Ascending aorta (tissue), 2 donors: ENCODE measurements around the gene USP4. TPM values are rescaled to one million over a fixed set of nuclear protein-coding genes. Genes with fewer than 3 reads are reported as not detected.

Experiments used
- DNase-seq, 2 donors: peaks; one replicate each; pipeline ENCODE4 v3.0.0-alpha.2; 2019; ENCODE audit warnings: low spot score in 2 of 2
- H3K27ac ChIP-seq, 2 donors: fragments of 200-600 bp; sonication (generic); one replicate each; pipeline ENCODE4 v1.5.1; 2016 to 2017; ENCODE audit warnings: mild to moderate bottlenecking in 1 of 2
- H3K27me3 ChIP-seq: fragments of 200-600 bp; sonication (generic); one replicate; pipeline ENCODE4 v1.5.1; 2017
- H3K36me3 ChIP-seq, 2 donors: fragments of 200-600 bp; sonication (generic); one replicate each; pipeline ENCODE4 v1.5.1; 2016
- H3K4me1 ChIP-seq, 2 donors: fragments of 200-600 bp; sonication (generic); one replicate each; pipeline ENCODE4 v1.5.1; 2016 to 2017; ENCODE audit warnings: mild to moderate bottlenecking in 1 of 2
- H3K4me3 ChIP-seq, 2 donors: fragments of 200-600 bp; sonication (generic); one replicate each; pipeline ENCODE4 v1.5.1; 2016 to 2017; ENCODE audit warnings: mild to moderate bottlenecking in 1 of 2
- H3K9me3 ChIP-seq, 2 donors: fragments of 200-600 bp; sonication (generic); one replicate each; pipeline ENCODE4 v1.5.1; 2016
- intact Hi-C: fragments of 100-400 bp; cut with DNase I; formaldehyde crosslinking; loops from one replicate; pipeline ENCODE4 v1.15.1; 2023
- total RNA-seq: library from RNA; depleted of rRNA; stranded (reverse); fragments of >200 nt; gene quantifications from one replicate; pipeline ENCODE4 v1.1.0, GENCODE V29; 2016
- TF ChIP-seq, protein P1 (sequence below), 3 experiments: fragments of 200-600 bp in 2 of 3; fragments of 450-650 bp in 1 of 3; sonication (generic) in 2 of 3; IDR thresholded peaks; one replicate each; pipeline ENCODE4 v1.5.1; 2016 to 2019; ENCODE audit warnings: antibody characterized with exemption in 3 of 3, mild to moderate bottlenecking in 1 of 3, moderate library complexity in 1 of 3

USP4 gene
- total RNA-seq, 1 donor from 2014 or later = 94.7 TPM

DNA sequence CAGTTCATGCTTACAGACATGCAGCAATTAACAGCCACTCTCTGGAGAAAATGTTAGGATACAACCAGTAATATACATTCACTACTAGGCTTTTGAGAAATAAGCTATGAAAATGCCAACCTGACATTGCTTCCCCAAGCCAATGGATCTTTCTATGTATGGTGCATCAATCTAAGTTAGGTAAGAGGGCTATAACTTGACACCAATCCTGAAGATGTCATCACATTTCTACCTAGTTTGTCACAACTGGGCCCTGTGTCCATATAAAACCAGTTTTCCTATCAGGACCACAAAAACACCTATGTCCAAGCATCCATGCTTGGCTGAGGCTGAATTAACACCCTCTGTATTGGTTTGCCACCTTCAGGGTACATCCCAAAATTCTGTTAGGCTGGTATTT lies 32.1 kb upstream of the USP4 start:
- intact Hi-C loops = no loop called here
- TF ChIP-seq, protein P1, sequence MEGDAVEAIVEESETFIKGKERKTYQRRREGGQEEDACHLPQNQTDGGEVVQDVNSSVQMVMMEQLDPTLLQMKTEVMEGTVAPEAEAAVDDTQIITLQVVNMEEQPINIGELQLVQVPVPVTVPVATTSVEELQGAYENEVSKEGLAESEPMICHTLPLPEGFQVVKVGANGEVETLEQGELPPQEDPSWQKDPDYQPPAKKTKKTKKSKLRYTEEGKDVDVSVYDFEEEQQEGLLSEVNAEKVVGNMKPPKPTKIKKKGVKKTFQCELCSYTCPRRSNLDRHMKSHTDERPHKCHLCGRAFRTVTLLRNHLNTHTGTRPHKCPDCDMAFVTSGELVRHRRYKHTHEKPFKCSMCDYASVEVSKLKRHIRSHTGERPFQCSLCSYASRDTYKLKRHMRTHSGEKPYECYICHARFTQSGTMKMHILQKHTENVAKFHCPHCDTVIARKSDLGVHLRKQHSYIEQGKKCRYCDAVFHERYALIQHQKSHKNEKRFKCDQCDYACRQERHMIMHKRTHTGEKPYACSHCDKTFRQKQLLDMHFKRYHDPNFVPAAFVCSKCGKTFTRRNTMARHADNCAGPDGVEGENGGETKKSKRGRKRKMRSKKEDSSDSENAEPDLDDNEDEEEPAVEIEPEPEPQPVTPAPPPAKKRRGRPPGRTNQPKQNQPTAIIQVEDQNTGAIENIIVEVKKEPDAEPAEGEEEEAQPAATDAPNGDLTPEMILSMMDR (IDR thresholded peaks at IDR 0.05) = no peak

DNA sequence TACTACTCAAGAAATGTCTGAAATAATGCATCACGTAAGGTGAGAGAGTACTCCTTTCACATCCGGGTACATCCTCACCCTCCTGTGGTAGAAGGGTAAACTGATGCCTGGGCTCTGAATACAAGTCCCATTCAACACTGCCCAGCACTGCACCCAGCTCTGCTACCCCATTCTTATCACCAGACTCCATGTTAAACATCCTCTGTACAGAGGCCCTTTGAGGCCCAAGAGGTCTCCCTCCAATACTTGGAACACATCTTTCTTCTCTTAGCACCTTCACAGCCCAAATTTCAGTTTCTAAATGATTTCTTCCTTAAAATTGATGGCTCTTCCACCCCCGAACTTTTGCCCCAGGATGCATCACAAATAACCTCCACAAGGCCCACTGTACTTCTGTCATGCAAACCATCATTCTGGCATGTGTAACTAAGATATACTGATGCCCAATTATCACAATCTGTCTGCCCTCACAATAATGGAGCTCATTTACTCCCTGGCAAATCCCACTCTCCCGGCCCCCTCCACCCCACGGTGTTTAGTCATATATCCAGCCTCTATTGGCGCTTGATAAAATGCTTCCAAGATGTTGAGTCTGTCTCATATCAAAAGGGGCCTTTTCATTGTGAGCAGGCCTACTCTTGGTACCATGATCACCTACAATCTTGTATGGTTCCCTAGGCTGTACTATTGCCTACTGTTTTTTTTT lies 30.9 kb upstream of the USP4 start:
- peaks cover 68 to 77% of the 10 kb centered on the region in 2 donors for H3K36me3 ChIP-seq
- no peak for DNase-seq
- TF ChIP-seq, protein P1 (IDR thresholded peaks at IDR 0.05) = no peak
- no peaks in the 10 kb centered on the region for H3K9me3 ChIP-seq
- intact Hi-C loops = no loop called here
- H3K27ac ChIP-seq = no peak overlapping the region
- no peak overlapping the region for H3K4me3 ChIP-seq
- H3K27me3 ChIP-seq = no peaks in the 10 kb centered on the region
- H3K4me1 ChIP-seq = no peaks in the 10 kb centered on the region

More for the DNA sequence above, 32.1 kb upstream of the USP4 start:
- Histone ChIP-seq H3K36me3 (peaks cover 56 to 65% of the 10 kb centered on the region in 2 donors), H3K27me3 (no peaks in the 10 kb centered on the region), H3K27ac (no peak overlapping the region), H3K4me1 (no peaks in the 10 kb centered on the region), H3K9me3 (no peaks in the 10 kb centered on the region), H3K4me3 (no peak overlapping the region)
- no peak for DNase-seq

DNA sequence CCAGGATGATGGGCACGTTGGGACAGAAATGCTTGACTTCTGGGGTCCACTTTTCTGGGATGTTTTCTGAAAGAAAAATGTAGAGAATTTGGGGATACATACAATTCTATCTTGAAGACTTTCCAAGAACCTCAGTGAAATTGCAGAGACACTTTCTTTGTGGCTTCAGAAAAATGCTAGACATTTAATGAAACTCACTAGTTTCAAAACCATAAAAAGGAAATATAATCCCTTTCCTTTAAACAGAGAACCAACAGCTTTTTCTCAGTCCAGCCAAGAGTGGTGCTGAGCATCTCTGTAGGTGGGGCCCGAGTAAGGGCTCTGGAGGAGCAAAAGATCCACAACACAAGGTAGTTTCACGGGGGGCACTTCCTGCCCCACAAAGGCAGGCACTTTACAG lies 22.7 kb upstream of the USP4 start:
- Histone ChIP-seq H3K4me3 (no peak overlapping the region), H3K27ac (peak overlapping the region in 1 of 2 donors; percentile 18), H3K4me1 (peaks cover 0 to 8% of the 10 kb centered on the region in 2 donors), H3K36me3 (peaks cover 70 to 89% of the 10 kb centered on the region in 2 donors), H3K9me3 (no peaks in the 10 kb centered on the region), H3K27me3 (no peaks in the 10 kb centered on the region)
- DNase-seq = no peak
- intact Hi-C loops = no loop called here
- TF ChIP-seq, protein P1 (IDR thresholded peaks at IDR 0.05) = no peak

DNA sequence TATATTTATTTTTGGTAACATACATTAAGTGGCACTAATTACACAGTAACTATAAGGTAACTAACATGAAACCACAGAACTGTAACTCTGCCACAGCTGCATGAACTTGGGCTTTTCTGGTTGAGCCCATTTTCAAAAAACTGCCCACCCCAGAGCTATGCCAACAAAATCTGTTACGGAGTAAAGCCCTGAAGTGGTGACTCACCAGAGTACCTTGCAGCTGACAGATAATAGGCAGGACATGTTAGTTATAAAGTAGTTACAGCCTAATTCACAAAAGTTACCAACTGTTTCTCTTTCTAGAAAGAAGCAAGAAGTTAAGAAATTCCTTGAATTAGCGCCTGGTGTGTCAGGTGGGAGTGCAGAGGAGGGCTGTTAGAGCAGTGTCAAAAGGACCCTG lies 19.8 kb upstream of the USP4 start:
- DNase-seq = no peak
- TF ChIP-seq, protein P1 (IDR thresholded peaks at IDR 0.05) = no peak
- Histone ChIP-seq H3K9me3 (no peaks in the 10 kb centered on the region), H3K27me3 (no peaks in the 10 kb centered on the region), H3K27ac (peak overlapping the region in 1 of 2 donors; percentile 95), H3K4me3 (peak overlapping the region in 1 of 2 donors; percentile 85), H3K4me1 (peaks cover 0 to 16% of the 10 kb centered on the region in 2 donors), H3K36me3 (peaks cover 51 to 67% of the 10 kb centered on the region in 2 donors)
- intact Hi-C loops = loop anchor here (2.0 kb wide), 1 partner anchor 89 kb away; no protein-coding TSS in a partner anchor

DNA sequence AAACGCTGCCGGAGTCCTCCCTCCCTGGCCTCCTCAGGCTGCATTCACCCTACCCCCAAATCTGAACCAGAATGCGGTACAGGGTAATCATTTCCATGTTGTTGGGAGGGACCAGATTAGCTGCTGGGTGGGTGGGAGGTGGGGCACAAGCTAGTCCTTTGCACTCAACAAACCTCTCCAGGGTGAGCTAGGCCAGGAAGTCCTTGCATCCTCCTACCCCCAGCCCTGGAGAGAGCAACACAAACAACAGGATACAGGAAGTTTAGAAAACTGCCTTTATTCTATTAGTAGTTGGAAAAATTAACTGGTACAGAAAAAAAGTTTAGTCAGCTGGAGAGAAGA lies 19.0 kb upstream of the USP4 start:
- Histone ChIP-seq H3K4me3 (peak overlapping the region; percentile 84 to 85), H3K36me3 (peaks cover 43 to 60% of the 10 kb centered on the region in 2 donors), H3K27me3 (no peaks in the 10 kb centered on the region), H3K9me3 (no peaks in the 10 kb centered on the region), H3K27ac (peak overlapping the region; percentile 91 to 95), H3K4me1 (peaks cover 0 to 16% of the 10 kb centered on the region in 2 donors)
- intact Hi-C loops = loop anchor here (1.0 to 2.0 kb wide), 2 partner anchors 53 to 90 kb away; partner anchors contain the start of gene TCTA
- no peak for DNase-seq
- TF ChIP-seq, protein P1 (IDR thresholded peaks at IDR 0.05) = no peak
